GM13976 (cell line): ENCODE results near the gene KIF18A.

Experiments used
- DNase-seq: peaks from one replicate; pipeline ENCODE4 v3.0.0; 2012; ENCODE audit warnings: low spot score
- CTCF ChIP-seq: IDR thresholded peaks from 2 replicates; pipeline ENCODE4 v1.5.1; 2012; ENCODE audit warnings: borderline replicate concordance, mild to moderate bottlenecking; ENCODE audit not compliant: insufficient read depth; ENCODE audit errors: extremely low read depth, missing control alignments, control extremely low read depth
- in situ Hi-C: fragments of 300-500 bp; cut with MboI; formaldehyde crosslinking; loops from one replicate; pipeline ENCODE4 v1.12.0; 2022; ENCODE audit warnings: low sequenced_read_pairs, mixed read lengths, inconsistent platforms; ENCODE audit not compliant: unreplicated experiment

Gene KIF18A

GRCh38 chr11:28123151-28123581 lies 15.2 kb upstream of the KIF18A start:
- TF ChIP-seq CTCF, result no peak
- in situ Hi-C loops, result loop anchor here (25.0 kb wide), 1 partner anchor 411 kb away; the partner anchor contains the start of gene BDNF
- DNase-seq, result no peak

- no peak for DNase-seq
- in situ Hi-C loops, result loop anchor here (25.0 kb wide), 1 partner anchor 405 kb away; the partner anchor contains the start of gene BDNF
- TF ChIP-seq CTCF, result no peak
Observed at GRCh38 chr11:28117712-28118111, 9.8 kb upstream of the KIF18A start.

GRCh38 chr11:28114731-28115130 lies 6.8 kb upstream of the KIF18A start:
- in situ Hi-C loops, result loop anchor here (25.0 kb wide), 1 partner anchor 402 kb away; the partner anchor contains the start of gene BDNF
- no peak for TF ChIP-seq CTCF
- DNase-seq, result no peak

DNA sequence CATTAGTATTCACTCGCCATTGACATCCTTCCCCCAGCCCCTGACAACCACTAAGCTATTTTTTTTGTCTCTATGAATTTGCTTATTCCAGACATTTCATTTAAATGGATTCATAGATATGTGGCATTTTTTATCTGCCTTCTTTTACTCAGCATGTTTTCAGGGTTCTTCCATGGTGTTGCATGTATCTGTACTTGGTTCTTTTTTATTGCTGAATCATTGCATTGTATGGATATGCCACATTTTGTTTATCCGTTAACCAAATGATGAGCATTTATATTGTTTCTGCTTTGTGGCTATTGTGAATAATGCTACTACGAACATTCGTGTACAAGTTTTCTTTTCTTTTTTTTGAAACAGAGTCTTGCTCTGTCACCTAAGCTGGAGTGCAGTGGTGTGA lies 6.2 kb upstream of the KIF18A start:
- no peak for DNase-seq
- TF ChIP-seq CTCF, result no peak
- in situ Hi-C loops, result loop anchor here (25.0 kb wide), 1 partner anchor 402 kb away; the partner anchor contains the start of gene BDNF

- in situ Hi-C loops, result loop anchor here (25.0 kb wide), 1 partner anchor 399 kb away; the partner anchor contains the start of gene BDNF
- no peak for DNase-seq
- TF ChIP-seq CTCF, result no peak
Observed at GRCh38 chr11:28110821-28111200, 2.9 kb upstream of the KIF18A start.

GRCh38 chr11:28110108-28110820 lies 2.3 kb upstream of the KIF18A start:
- no peak for TF ChIP-seq CTCF
- DNase-seq, result peak; percentile 50
- in situ Hi-C loops, result loop anchor here (25.0 kb wide), 1 partner anchor 398 kb away; the partner anchor contains the start of gene BDNF
